T-helper 2 cell treated with Interferon-gamma antibody and Interleukin-4, amounts not matched to agents 100 ng/mL and 5 ng/mL, for 36 hours (primary cell): Measurements from ENCODE around the gene ABO. TPM values are rescaled to one million over a fixed set of nuclear protein-coding genes. Genes with fewer than 3 reads are reported as not detected.
"Not testable (repeated sequence)": the region's sequence is repeated elsewhere in the genome, so short reads cannot be mapped to it uniquely, and the experiment has no call there.

Experiments used
- intact Hi-C: fragments of 100-400 bp; cut with micrococcal nuclease; formaldehyde crosslinking; loops from one replicate; pipeline ENCODE4 v1.15.1; 2023
- total RNA-seq: library from RNA; stranded (reverse); gene quantifications from 2 replicates; pipeline ENCODE4 v1.2.3, GENCODE V29; 2022

Gene ABO
- total RNA-seq, 1 donor from 2014 or later: 2.0 TPM

DNA sequence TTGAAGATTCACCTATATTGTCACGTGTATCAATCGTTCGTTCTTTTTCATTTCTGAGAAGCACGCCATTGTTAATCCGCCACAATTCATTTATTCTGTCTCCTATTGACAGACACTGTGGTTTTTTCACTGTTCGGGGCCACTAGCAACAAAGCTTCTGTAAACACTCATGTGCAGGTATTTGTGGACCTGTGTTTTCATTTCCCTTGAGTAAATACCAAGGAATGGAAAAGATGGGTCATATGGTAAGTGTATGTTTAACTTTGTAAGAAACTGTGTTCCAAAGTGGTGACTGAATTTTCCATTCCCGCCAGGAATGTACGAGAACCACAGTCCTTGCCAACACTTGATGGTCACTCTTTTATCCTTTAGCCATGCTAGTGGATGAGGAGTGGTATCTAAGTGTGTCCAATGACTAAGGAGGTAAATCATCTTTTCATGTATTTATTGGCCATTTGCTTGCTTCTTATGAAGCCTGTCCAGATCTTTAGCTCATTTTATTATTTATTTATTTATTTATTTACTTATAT, 10.7 kb downstream of the ABO start:
- intact Hi-C loops: no loop called here

DNA sequence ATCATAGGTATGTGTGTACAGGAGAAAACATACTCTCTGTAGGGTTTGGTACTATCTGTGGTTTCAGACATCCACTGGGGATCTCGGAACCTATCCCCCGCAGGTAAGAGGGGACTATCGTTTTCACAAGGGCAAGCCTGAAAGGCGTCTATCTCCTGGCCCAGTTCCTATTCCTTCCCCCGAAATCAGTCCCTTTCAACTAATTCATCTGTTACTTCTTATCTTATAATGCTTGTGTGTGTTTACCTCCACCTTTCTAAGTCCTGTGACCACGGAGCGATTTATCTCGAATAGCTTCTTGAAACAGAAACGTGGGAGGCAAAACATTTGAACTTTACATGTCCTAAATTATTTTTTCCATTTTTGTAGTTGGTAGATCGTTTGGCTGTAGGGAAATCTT, 11.4 kb downstream of the ABO start:
- intact Hi-C loops: no loop called here

DNA sequence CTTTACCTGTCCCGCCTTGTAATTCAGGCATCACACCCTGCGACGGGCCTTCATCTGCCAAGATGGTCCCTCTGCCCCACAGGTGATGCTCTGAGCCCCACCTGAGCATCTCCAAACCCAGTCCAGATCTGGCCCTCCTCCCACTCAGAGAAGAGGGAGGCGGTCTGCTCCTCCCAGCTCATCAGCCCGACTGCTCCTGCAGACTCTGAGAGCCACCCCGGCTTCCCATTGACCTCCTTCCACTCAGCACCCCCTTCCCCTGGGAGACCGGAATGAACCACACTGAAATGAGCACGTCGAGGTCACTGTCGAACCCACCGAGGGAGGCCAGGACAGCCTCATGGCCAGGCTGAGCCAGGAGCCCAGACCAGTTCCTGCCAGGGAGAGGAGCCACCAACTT, 12.8 kb downstream of the ABO start:
- intact Hi-C loops: no loop called here

DNA sequence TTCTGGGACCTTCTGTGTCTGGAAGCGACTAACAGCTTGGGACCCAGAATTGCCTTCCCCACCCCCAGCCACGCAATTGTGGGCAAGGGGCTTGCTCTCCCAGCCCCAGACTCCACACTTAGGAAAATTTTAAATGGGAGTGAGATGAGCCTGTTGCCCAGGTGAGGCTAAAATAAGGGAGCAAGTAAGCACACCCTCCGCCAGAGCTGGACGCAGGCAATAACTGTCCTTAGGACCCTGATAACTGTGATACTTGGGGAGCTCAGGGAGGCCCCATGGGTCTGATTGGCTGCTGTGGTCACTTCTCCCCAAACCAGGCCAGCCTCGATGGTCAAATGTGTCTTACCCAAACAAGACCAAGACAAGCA, 13.3 kb downstream of the ABO start:
- intact Hi-C loops: no loop called here

DNA sequence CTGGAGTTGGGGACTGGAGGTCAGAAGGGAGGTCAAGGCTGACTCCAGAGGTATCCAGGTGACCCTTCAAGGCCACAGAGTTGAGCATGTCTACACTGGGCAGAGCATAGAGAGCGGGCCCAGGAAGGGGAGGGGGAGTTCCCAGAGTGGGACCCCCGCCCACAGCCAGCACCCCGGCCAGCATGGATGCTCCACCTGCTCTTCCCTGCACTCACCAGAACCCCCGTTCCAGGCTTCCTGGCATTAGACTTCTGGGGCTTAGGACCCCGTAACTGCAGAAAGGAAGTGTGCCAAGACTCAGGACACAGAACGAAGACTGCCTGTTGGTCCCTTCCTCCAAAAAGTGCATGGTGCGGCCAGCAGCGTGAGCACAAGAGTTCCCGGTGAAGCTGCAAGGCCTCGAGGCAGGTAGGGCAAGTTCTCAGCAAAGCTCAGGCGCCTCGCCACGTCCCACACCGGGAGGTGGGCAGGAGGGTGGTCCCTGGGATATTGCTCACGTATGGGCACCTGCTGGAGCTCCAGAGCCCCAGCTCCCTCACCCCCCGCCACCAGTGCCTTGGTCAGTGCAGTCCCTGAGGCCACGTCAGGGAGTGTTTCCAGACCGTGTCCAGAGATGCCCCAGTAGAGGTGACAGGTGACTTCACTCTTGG, 13.8 kb downstream of the ABO start:
- intact Hi-C loops: no loop called here

DNA sequence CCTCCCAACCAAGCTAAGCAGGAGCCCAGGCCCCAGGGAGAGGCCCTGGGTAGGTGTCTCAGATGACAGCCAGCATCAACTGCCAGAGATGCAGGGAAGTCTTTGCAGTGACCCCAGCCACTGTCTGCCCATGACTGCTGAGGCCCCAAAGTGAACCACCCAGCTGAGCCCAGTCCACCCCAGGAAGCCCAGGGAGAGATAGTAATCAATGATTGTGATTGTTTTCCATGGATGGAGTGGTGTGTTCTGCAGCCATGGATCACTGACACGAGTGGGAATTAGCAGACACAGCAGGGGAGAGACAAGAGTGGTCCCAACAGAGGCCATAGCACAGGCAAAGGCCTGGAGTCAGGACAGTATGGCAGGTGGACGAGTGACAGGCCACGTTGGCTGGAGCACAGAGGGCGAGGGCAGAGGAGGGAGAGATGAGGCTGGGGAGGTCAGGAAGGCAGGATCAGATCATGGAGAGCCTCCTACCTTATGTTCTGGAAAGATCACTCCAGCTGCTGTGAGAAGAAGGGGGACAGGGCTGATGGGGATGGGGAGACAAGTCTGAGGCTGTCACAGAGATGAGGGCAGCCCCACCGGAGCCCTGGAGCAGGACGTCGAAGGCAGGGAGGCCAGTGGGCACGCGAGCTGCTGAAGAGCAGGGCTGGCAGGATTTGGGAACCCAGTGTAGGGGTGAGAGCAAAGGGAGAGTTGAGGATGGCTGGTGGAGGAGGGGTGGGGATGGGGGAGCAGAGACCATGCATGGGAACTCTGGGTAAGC, 14.5 kb downstream of the ABO start:
- intact Hi-C loops: no loop called here

DNA sequence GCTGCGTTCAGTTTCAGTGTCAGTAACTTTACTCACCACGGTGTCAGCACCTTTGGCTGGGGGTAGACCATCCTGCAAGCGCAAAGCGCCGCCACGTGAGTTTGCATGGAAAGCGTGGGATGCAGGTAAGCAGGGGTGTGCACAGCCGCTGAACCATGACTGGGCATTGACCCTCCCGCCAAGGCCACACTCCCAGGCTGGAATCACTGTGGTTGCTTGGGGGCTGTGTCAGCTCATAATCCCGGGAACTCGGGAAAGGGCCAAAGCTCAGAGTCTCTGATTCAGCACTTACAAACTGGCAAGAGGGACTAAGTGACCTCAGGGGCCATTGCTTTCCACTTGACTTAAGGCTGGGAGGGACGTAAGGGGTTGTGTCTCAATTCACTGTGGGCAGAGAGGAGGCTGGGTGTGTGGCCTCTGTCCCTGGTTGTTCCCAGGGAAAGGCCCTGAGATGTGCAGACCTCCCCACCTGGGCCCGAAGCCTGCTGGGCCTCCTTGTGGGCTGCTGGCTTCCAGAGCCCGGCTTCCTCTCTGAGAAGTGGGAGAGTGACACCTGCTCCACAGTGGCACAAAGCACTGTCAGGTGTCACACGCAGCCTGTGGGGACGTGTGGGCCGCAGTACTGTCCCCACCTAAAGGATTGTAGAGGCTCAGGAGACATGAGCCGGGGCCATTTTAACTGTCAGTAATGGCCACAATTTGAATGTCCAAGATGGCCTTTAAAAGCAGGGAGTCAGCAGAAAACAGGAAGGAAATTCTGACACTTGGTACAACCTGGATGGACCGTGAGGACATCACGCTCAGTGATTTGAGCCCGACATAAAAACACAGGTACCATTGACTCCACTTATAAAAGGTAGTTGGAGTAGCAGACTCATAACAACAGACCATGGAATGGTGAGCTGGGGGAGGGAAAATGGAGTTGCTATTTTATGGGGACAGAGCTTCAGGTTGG, 16.7 kb downstream of the ABO start:
- intact Hi-C loops: no loop called here

DNA sequence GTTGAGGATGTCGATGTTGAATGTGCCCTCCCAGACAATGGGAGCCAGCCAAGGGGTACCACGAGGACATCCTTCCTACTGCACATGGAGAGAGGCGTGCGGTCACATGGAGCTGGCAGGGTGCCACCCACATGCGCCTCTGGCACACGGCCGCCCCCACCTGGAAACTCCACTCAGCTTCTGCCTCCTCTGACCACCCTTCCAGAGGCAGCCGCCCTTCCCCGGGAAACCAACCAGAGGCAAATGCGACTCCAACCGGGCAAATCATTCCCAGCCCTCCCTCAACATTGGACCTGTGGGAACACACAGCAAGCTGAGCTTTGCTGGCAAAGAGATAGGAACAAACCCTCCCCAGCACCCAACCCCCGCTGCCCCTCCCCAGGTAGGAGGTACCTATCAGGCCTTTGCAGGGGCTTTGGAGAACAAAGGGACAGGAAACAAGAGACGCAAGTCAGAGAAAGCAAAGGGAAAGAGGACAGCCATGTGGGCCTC, 17.5 kb downstream of the ABO start:
- intact Hi-C loops: no loop called here

DNA sequence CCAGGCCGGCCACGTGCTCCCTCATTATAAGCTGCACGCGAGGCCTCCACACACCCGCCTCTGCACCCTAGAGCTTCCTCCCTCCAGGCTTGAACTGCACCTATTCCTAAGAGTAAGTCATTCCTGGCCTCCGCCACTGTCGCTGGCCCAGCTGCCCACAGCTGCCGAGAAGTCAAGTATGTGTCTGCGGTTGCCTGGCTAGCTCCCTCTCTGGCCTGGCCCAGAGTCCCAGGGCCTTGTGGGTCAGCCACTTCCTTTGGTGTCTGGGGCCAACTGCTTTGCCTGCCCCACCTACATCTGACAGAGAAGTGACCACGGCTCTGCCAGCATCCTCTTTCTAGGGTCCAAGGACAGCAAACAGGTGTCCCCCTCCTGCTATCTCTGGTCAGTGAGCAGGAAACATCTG, 18.3 kb downstream of the ABO start:
- intact Hi-C loops: no loop called here

DNA sequence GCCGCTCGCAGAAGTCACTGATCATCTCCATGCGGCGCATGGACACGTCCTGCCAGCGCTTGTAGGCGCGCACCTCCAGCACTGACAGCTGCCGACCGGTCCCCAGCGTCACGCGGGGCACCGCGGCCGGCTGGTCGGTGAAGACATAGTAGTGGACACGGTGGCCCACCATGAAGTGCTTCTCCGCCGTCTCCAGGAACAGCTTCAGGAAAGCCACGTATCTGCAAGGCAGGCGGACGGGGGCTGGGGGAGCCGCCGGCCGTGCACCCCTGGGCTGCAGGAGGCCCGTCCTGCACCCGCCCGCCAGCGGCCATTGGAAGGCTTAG, 18.9 kb downstream of the ABO start:
- intact Hi-C loops: no loop called here

DNA sequence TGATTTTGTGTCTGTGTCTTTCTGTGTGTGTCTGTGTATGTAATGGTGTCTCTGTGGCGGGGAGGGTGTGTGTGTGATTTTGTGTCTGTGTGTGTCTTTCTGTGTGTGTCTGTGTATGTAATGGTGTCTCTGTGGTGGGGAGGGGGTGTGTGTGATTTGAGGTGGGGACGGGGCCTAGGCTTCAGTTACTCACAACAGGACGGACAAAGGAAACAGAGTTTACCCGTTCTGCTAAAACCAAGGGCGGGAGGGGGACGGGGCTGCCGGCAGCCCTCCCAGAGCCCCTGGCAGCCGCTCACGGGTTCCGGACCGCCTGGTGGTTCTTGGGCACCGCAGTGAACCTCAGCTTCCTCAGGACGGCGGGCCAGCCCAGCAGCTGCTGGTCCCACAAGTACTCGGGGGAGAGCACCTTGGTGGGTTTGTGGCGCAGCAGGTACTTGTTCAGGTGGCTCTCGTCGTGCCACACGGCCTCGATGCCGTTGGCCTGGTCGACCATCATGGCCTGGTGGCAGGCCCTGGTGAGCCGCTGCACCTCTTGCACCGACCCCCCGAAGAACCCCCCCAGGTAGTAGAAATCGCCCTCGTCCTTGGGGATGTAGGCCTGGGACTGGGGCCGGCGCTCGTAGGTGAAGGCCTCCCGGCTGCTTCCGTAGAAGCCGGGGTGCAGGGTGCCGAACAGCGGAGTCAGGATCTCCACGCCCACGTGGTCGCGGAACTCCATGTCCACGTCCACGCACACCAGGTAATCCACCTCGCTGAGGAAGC, 19.4 kb downstream of the ABO start:
- intact Hi-C loops: no loop called here

DNA sequence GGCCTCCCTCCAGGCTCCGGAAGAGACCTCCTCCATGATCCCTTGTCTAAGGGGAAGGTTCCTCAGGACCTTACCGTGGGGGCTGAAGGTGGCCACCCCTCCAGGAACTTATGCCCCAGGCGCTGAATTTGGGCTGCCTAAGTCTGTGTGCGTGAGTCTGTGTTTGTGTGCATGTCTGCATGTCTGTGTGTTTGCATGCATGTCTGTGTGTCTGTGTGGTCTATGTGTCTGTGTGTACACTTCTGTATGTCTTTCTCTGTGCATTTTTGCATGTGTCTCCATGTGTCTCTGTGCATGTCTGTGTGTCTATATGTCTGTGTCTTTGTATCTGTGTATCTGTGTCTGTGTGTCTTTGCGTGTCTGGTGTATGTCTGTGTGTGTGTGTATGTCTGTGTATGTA, 20.5 kb downstream of the ABO start:
- intact Hi-C loops: no loop called here

DNA sequence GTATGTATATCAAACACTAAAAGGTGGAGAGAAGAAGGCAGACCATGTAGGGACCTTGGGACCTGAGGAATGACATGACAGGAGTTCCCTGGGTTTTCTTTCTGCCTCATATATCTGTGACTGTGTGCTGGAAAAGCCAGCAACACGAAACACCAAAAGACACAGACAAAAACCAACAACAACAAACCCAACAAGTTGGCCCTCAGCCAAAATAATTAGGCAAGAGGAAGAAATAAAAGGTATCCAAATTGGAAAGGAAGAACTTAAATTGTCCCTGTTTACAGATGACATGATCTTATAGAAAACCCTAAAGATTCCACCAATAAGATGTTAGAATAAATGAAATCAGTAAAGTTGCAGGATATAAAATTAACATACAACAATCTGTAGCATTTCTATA, 21.7 kb downstream of the ABO start:
- intact Hi-C loops: no loop called here

DNA sequence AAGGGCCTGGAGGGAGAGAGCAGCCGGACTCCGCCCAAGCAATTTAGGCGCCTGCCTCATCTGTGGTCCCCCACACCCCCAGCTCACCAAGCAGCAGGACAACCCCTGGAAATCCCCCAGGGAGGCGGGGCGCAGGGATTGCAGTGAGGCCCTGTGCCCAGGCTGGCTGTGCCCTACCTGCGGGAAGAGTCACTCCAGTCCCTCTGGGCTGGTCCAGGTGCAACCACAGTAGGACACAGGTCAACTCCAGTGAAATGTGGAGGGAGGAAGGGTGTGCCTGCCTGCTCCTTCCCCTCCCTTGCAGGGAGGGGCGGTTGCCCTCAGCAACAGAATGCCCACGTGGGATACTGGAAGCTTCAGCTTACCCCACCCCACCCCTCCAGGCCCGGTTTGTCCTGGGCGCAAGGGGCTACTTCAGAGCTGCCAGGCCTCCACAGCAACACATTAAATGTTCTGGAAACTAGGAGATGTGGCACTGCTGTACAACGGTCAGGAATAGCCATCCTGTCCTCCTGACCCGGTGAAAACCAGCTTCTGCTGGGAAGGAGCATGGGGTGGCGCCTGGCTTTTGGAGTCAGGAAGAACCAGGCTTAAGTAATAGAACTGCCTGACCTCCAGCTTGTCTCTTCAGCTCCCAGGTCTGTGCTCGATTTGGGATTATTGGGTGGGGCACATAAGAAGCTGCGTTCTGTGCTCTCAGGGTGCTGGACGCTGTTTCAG, 22.5 kb downstream of the ABO start:
- intact Hi-C loops: no loop called here

DNA sequence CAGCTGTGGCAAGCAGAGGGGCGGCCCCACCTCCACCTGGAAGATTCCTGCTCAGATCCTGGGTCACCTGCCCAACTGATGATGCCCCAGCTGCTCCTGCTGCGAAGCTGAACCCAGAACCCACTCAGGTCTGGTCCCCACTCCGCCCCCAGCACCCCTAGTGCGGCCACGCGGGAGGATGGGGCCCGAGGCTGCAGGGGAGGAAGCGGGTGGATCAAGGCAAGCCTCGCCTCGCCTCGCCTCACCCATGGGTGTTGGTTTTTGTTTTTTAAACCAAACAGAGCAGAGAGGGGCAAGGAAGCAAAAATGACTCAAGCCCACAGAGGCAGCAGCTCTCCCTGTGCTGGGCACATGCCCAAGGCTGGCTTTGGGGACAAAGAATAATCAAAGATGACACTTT, 23.2 kb downstream of the ABO start:
- intact Hi-C loops: no loop called here

DNA sequence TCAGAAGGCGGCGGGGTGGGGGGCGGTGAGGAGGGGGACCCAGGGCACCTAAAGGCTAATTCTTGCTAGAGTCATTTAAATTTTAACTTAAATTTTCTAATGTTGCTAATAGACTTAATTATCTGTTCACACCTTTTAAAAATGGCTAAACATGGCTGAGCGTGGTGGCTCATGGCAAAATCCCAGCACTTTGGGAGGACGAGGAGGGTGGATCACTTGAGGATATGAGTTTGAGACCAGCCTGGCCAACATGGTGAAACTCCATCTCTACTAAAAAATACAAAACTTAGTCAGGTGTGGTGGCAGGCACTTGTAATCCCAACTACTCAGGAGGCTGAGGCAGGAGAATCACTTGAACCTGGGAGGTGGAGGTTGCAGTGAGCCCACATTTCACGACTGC, 23.8 kb downstream of the ABO start:
- intact Hi-C loops: not testable (repeated sequence)

DNA sequence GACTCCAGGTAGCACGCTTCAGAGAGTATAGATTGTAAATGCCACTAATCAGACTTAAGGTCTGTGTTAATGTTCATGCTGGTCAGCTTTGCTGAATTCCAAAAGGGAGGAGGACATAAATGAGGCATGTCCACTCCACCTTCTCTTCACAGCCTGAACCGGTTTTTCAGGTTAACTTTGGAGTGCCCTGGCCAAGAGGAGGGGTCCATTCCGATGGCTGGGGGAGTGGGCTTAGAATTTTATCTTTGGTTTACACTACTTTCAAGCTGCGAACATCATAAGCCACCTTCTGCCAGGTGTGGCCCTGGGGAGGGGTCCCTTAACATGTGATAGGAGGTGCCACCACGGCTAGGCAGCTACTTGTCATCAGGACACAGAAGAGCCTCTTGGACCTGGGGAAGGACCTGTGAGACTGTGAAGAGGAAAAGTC, 24.2 kb downstream of the ABO start:
- intact Hi-C loops: no loop called here

DNA sequence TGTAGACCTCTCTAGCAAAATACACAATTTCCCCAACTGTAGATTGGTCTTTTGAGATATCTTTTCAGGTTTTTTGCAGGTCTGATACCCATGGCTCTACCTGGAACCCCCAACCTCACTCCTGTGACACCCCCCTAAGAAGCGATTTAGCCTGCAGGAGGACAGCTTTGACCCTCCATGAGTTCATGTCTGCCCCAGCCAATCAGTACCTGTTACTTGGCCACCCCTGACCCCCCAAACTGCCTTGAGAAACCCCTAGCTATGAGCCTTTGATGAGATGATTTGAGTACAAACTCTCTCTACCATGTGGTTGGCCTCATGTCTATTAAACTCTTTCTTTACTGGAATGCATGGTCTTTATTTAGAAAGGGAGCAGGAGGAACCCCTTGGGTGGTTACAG, 25.7 kb downstream of the ABO start:
- intact Hi-C loops: loop anchor here (10.0 kb wide), 1 partner anchor 75 kb away; no protein-coding TSS in a partner anchor

DNA sequence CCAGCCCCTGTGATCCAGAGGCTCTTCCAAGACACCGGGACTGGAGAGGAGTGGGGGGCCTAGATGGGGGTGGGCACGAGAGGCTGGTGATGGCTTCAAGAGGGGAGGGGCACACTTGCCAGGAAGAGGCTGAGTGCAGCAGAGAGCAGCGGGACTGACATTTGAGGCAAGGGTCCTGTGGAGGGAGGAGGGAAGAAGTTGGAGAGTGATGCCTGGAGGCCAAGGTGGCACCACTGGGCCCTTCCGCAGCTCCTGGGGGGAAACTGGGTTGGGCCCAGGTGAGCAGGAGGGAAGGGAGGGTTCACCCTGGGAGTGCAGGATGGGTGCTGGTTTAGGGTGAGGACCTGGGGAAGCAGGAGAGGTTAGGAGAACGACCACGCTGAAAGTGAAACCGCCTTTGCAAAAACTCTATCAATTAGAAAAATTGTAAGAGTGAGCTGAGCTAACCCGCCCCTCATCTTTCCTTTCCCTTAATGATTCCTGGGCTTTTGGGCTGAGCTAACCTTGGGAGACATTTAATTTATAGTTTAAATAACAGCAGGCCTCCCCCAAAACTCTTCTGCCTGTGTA, 26.2 kb downstream of the ABO start:
- intact Hi-C loops: loop anchor here (10.0 kb wide), 1 partner anchor 76 kb away; no protein-coding TSS in a partner anchor

DNA sequence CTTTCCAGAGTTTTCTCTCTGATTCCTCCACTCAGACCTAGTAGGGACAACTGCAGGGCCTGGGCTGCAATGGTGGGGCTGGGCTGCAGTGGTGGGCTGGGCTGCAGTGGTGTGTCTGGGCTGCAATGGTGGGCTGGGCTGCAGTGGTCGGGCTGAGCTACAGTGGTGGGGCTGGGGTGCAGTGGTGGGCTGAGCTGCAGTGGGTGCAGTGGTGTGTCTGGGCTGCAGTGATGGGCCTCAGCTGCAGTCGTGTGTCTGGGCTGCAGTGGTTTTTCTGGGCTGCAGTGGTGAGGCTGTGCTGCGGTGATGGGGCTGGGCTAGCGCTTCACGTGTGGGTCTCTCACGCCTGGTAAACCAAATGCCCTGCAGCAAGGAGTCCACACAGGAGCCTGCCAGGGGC, 27.4 kb downstream of the ABO start:
- intact Hi-C loops: loop anchor here (10.0 kb wide), 1 partner anchor 77 kb away; no protein-coding TSS in a partner anchor
